Measurements from ENCODE around the gene SDK2.

Gene SDK2

DNA sequence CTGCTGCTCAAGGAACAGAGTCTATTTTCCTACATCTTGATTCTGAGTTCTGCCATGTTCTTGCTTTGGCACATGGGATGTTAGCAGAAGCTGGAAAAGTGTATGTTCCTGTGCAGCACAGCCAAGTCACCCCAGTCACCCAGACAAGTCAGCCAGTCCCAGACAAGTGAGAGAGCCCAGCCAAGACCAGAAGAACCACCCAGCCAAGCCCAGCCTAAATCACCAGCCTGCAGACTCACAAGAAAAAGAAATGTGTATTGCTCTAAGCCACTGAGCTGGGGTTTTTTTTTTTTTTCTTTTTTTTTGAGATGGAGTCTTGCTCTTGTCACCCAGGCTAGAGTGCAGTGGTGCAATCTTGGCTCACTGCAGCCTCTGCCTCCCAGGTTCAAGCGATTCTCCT, 191.2 kb downstream of the SDK2 start:
- TF ChIP-seq, protein P1, sequence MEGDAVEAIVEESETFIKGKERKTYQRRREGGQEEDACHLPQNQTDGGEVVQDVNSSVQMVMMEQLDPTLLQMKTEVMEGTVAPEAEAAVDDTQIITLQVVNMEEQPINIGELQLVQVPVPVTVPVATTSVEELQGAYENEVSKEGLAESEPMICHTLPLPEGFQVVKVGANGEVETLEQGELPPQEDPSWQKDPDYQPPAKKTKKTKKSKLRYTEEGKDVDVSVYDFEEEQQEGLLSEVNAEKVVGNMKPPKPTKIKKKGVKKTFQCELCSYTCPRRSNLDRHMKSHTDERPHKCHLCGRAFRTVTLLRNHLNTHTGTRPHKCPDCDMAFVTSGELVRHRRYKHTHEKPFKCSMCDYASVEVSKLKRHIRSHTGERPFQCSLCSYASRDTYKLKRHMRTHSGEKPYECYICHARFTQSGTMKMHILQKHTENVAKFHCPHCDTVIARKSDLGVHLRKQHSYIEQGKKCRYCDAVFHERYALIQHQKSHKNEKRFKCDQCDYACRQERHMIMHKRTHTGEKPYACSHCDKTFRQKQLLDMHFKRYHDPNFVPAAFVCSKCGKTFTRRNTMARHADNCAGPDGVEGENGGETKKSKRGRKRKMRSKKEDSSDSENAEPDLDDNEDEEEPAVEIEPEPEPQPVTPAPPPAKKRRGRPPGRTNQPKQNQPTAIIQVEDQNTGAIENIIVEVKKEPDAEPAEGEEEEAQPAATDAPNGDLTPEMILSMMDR (IDR thresholded peaks at IDR 0.05; ENCODE audit: insufficient read depth, missing control alignments), result no peak
- DNase-seq (ENCODE audit: insufficient read length, low spot score) (no peak), FAIRE-seq (no peak)

DNA sequence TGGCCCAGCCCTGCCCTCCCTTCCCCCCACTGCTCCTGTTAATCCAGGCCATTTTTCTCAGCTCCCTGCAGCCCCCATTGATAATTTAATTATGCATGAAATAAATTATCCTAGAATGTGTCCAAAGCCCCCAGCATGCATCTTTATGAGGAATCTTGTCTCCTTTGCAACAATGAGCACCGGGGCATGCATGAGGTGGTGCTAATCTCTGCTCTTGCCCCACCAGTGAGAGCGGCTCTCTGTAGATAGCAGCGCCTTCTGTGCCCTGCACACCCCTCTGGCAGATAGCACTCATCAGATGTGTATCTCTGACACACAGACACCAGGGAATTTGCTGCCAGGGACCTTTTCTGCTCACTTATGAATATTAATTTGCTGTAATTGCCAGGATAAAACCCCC, 192.2 kb downstream of the SDK2 start:
- no peak for DNase-seq (ENCODE audit: insufficient read length, low spot score)
- TF ChIP-seq, protein P1 (IDR thresholded peaks at IDR 0.05; ENCODE audit: insufficient read depth, missing control alignments), result no peak
- FAIRE-seq, result no peak

DNA sequence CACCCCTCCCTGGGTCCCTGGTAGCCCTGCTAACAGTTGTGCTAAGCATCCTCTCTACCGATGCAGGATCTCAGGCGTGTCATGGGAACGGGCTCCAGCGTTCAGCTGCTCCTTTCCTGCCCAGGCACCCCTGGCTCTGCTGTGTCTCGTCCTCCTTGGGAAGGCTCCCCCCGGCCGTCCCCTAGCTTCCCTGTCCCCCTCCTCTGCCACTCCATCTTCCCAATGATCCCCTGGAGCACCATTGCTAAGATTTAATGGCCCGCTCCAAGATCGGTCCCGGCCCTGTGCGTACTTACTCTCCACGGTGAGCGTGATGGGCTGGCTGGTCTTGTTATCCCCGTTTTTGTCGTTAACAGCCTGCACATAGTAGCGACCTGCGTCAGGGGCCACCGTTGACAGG, 196.9 kb downstream of the SDK2 start:
- TF ChIP-seq, protein P1 (IDR thresholded peaks at IDR 0.05; ENCODE audit: insufficient read depth, missing control alignments), result no peak
- no peak for DNase-seq (ENCODE audit: insufficient read length, low spot score)

DNA sequence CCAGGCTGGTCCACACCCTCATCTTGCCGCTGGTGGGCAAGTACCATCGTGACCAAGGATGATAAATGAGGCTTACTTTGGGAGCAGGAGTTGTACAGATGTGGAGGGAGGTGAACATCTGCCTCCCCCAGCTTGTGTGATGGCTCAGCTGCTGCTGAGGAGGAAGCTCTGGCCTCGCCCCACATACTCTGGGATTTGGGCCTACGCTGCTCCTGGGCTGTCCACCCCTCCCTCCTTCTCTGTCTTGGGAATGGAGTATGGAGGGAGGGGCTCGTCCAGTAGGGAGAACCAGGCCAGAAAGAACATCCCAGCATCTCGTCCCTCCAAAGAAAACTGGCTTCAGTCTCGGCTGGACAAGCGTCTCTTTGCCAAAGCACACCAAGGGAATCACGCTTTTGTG, 197.6 kb downstream of the SDK2 start:
- DNase-seq (ENCODE audit: insufficient read length, low spot score), result no peak
- FAIRE-seq, result no peak
- TF ChIP-seq, protein P1 (IDR thresholded peaks at IDR 0.05; ENCODE audit: insufficient read depth, missing control alignments), result no peak

More for the DNA sequence above, 196.9 kb downstream of the SDK2 start:
- no peak for FAIRE-seq

DNA sequence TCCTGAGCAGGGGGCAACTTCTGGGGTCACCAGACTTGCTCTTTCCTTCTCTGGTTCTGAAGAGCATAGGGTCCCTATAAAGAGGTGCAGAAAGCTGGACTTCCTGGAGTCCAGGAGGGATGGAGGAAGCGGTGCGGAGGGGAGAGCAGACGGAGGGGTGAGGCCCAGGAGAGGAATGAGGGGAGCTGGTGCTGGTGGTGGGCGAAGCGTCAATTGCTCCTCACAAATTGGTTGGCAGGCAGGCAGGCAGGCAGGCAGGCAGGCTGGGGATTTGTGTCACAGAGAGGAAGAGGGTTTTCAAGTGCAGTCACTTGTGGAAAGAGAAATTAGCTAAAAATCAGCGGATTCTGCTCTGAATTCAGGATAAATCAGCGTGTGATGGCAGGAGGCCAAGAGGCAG, 198.8 kb downstream of the SDK2 start:
- no peak for FAIRE-seq
- DNase-seq (ENCODE audit: insufficient read length, low spot score), result no peak
- TF ChIP-seq, protein P1 (IDR thresholded peaks at IDR 0.05; ENCODE audit: insufficient read depth, missing control alignments), result no peak

DNA sequence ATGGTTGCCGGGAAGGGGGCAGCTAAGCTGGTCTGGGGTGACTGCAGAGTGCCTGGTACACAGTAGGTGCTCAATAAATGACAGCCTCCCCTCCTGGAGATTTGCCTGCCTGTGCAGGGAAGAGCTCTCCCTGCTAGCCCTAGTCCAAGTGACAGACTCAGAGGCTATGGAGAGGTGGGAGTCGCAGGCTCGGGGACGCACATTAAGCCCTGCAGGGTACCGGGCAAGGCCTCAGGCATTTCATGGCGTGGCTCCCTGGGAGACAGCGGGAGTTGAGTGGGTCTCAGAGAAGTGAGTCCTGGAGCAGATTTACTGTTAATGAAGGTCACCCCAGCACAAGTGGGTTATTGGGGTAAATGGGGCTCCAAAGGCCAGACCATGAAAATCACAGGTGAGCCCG, 200.2 kb downstream of the SDK2 start:
- DNase-seq (ENCODE audit: insufficient read length, low spot score) (no peak), FAIRE-seq (no peak)
- TF ChIP-seq, protein P1 (IDR thresholded peaks at IDR 0.05; ENCODE audit: insufficient read depth, missing control alignments), result no peak

DNA sequence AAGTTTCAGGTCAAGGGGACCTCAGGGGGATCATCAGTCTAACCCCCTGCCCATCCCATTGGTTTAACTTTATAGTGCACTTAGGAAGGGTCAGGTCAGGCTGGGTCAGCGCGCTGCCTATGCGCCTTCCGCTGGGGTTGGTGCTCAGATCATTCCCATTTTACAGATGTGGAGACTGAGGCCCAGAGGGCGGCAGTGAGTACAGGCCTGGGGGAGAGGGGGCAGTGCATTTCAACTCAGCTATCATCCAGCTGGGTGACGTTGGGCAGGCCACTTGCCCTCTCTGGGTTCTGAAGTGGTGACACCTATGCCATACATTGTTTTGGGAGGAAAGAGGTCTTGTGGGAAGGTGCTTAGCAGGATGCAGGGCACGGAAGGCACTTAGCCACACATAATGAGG, 204.6 kb downstream of the SDK2 start:
- FAIRE-seq (no peak), DNase-seq (ENCODE audit: insufficient read length, low spot score) (no peak)
- TF ChIP-seq, protein P1 (IDR thresholded peaks at IDR 0.05; ENCODE audit: insufficient read depth, missing control alignments), result no peak
